ENCODE measurements around the gene CD2. TPM values are rescaled to one million over a fixed set of nuclear protein-coding genes. Genes with fewer than 3 reads are reported as not detected.

The CD2 gene
- total and polyA plus RNA-seq, 2 donors from 2014 or later, result 0.97 to 12.1 TPM

- intact Hi-C loops (cut with DNase I), result no loop called here
- no peaks in the 10 kb centered on the region for H3K9me3 ChIP-seq (ENCODE audit: control insufficient read depth in 2 of 3, insufficient read depth in 1 of 3, low read length in 3 of 3)
- H3K27ac ChIP-seq (ENCODE audit: low read depth in 2 of 2, low read length in 2 of 2), result no peak overlapping the region
- no peaks in the 10 kb centered on the region for H3K4me1 ChIP-seq (ENCODE audit: control insufficient read depth in 2 of 3, insufficient read depth in 2 of 3, low read depth in 1 of 3, low read length in 3 of 3)
- no peak overlapping the region for H3K4me3 ChIP-seq (ENCODE audit: low read length in 3 of 3)
- TF ChIP-seq, protein P1, sequence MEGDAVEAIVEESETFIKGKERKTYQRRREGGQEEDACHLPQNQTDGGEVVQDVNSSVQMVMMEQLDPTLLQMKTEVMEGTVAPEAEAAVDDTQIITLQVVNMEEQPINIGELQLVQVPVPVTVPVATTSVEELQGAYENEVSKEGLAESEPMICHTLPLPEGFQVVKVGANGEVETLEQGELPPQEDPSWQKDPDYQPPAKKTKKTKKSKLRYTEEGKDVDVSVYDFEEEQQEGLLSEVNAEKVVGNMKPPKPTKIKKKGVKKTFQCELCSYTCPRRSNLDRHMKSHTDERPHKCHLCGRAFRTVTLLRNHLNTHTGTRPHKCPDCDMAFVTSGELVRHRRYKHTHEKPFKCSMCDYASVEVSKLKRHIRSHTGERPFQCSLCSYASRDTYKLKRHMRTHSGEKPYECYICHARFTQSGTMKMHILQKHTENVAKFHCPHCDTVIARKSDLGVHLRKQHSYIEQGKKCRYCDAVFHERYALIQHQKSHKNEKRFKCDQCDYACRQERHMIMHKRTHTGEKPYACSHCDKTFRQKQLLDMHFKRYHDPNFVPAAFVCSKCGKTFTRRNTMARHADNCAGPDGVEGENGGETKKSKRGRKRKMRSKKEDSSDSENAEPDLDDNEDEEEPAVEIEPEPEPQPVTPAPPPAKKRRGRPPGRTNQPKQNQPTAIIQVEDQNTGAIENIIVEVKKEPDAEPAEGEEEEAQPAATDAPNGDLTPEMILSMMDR (IDR thresholded peaks at IDR 0.05; ENCODE audit: borderline replicate concordance, extremely low read depth, insufficient read depth), result no peak
- FAIRE-seq, result no peak
- H3K9ac ChIP-seq (ENCODE audit: low read length in 3 of 3), result no peak overlapping the region
- no peak for DNase-seq
- H3K36me3 ChIP-seq (ENCODE audit: control insufficient read depth in 2 of 3, insufficient read depth in 3 of 3, low read length in 3 of 3), result no peaks in the 10 kb centered on the region
- H3K27me3 ChIP-seq (ENCODE audit: control insufficient read depth, insufficient read depth, low read length), result no peaks in the 10 kb centered on the region
These were observed 60.9 kb downstream of the CD2 start for GRCh38 chr1:116814926-116815723.

DNA sequence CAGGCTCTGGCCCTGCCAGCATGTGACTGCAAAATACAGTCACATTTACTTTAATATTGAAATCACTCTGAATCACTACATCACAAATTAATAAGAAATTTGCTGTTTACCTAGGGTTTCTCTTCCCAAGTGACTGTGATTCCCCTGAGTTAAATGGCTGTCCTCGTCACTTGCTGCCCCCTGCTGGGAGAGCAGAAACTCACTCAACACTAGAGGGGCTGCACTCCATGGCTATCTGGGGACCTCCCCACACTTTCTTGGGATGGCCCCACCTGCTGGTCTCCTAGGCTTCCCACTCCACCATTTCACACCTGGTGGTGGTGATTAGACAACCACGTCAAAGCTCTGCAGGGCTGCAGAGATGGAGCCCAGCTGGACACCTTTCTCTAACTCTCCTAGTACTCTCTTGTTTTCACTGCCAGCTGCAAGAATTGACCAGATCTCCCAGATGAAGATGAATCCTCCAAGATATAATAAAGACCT, 63.4 kb downstream of the CD2 start:
- Histone ChIP-seq H3K27ac (ENCODE audit: low read depth in 2 of 2, low read length in 2 of 2) (no peak overlapping the region), H3K36me3 (ENCODE audit: control insufficient read depth in 2 of 3, insufficient read depth in 3 of 3, low read length in 3 of 3) (no peaks in the 10 kb centered on the region), H3K4me1 (ENCODE audit: control insufficient read depth in 2 of 3, insufficient read depth in 2 of 3, low read depth in 1 of 3, low read length in 3 of 3) (no peaks in the 10 kb centered on the region), H3K27me3 (ENCODE audit: control insufficient read depth, insufficient read depth, low read length) (no peaks in the 10 kb centered on the region), H3K9me3 (ENCODE audit: control insufficient read depth in 2 of 3, insufficient read depth in 1 of 3, low read length in 3 of 3) (no peaks in the 10 kb centered on the region), H3K4me3 (ENCODE audit: low read length in 3 of 3) (no peak overlapping the region), H3K9ac (ENCODE audit: low read length in 3 of 3) (no peak overlapping the region)
- TF ChIP-seq, protein P1 (IDR thresholded peaks at IDR 0.05; ENCODE audit: borderline replicate concordance, extremely low read depth, insufficient read depth), result peak; percentile 46
- intact Hi-C loops (cut with DNase I), result no loop called here
- no peak for FAIRE-seq
- peak in 3 of 5 donors; percentile 14 to 32 (median 28) for DNase-seq

Other genes starting within 250 kb of the CD2 start
- gene CD58, start 183.4 kb upstream of the CD2 start, total RNA-seq, result 36.6 TPM
- 27.4 TPM for gene CD58, start 183.4 kb upstream of the CD2 start, polyA plus RNA-seq (ENCODE audit: insufficient read depth, low read depth, low replicate concordance)
- 38.8 TPM for gene IGSF3, start 86.7 kb upstream of the CD2 start, total RNA-seq
- gene IGSF3, start 86.7 kb upstream of the CD2 start, polyA plus RNA-seq (ENCODE audit: insufficient read depth, low read depth, low replicate concordance), result 12.0 TPM
- gene PTGFRN, start 155.5 kb downstream of the CD2 start, total RNA-seq, result 44.8 TPM
- 16.4 TPM for gene PTGFRN, start 155.5 kb downstream of the CD2 start, polyA plus RNA-seq (ENCODE audit: insufficient read depth, low read depth, low replicate concordance)
- gene CD101, start 247.3 kb downstream of the CD2 start, total RNA-seq, result 1.3 TPM
- 0.22 TPM for gene CD101, start 247.3 kb downstream of the CD2 start, polyA plus RNA-seq (ENCODE audit: insufficient read depth, low read depth, low replicate concordance)